Daoy (cell line): ENCODE results near the gene HARS1. TPM values are rescaled to one million over a fixed set of nuclear protein-coding genes. Genes with fewer than 3 reads are reported as not detected.
"Not testable (repeated sequence)": the region's sequence is repeated elsewhere in the genome, so short reads cannot be mapped to it uniquely, and the experiment has no call there.

Experiments
- DNase-seq: peaks from one replicate; pipeline ENCODE4 v3.0.0-alpha.2; 2015; ENCODE audit warnings: low read depth
- total RNA-seq: library from RNA; depleted of rRNA; stranded (reverse); fragments of >200 nt; shearing (Covaris generic); gene quantifications from 2 replicates; pipeline ENCODE4 v1.2.3, GENCODE V29; 2014

HARS1 gene
- total RNA-seq, 1 experiment from 2014 or later: 126 TPM

DNA sequence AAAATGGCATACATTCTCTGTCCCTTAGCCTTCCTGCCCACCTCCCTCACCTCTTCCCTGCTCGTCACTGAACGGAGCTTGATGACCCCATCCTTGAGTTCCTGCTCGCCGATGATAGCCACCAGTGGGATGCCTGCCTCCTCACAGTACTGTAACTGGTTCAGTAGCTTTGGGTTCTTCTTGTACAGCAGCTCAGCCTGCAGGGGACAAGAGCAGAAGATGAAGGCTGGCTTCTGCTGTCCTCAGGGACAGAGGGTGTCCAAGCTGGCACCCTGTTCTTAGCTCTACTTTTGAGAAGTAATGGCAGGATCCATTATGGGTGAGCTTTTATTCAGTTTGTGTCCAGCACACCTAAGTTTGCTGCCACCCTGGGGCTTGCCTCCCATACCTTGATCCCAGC is 16.5 kb downstream of the HARS1 start:
- no peak for DNase-seq

DNA sequence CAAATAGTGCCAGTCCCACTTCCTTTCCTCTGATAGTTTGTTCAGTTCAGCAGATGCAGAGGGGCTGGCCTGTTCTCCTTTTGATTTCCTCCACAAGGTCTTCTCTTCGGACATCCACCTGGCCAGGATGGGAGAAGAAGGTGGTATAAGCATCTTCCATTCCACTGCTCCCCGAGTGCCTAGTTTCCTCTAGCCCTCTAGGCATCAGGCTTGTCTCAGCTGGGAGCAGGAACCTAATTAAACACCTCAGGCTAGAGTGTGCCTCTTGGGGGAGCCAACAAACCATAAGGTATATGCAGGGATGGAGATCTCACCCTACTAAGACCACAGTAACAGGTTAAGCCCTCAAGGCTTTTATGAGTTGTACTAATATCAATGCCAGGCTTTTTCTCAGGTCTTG is 17.0 kb downstream of the HARS1 start:
- DNase-seq: no peak

DNA sequence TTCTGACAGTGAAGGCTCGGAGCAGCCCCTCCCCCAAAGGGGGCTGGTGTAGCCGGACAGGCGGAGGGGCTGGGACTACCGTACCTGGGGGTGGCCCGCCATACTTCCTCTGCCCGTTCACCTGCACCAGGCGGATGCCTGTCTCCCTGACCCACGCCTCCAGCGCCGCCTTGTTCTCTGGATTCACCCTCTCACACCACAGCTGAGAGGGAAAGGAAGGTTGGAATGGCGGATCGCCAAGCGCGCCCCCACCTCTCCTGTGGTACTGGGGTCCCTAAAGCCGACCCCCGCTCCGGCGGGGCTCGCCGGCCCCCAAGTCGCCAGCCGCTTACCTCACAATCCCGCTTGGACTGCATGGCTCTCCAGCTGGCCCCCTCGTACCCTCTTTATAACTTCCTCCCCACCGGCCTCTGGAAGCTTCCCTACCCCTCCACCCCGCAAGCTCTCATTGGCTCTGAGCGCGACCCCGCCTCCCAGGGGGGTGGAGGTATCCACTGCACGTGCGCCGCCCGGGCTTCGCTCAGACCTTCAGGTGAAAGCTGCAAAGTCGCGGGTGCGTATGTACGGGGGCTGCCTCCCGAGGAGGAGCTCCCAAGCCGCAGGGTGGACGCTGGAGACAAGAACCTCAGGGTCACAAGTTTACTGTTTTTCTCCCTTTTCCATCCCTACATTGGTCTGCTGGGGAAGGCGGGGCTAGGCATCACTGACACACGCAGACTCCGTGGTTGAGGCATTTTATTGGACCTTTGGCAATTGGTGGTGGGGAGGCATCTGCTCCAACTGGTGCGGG is 17.8 kb downstream of the HARS1 start, which contains the start of gene DND1:
Gene DND1, minus strand, starts transcription at position 390 of the 790 bp plus-strand sequence. Its CDS starts 34 bp downstream, at position 356.
- DNase-seq: no peak

DNA sequence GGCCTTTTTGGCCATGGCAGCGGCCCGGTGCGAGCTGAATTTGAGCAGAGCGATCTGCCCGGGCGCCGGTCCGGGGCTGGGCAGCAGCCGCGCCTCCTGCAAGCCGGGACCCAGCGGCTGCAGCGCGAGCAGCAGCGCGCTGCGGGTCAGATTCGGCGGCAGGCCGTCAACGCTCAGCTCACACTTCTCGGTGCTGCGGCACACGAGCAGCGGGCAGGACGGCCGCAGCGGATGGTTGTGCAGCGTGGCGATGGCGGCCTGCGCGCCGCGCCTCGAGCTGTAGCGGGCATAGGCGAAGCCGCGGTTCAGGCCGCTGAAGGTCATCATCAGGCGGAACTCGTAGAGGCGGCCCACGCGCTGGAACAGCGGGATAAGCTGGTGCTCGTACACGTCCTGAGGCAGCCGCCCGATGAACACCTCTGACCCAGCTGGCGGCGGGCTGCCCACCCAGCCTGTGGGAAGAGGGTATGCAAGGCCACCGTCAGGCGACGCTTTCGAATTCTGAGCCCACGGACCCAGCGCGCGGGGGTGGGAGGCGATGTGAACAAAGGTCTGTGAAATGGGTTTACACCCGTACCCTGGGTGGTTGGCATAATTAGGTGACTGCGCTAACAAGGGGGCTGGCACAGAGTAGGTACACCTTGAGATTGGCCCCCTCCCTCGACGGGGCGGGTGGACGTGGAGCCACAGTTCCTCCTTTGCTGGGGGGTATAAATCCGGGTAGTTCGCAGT is 18.5 kb downstream of the HARS1 start:
- DNase-seq: peak; percentile 28

DNA sequence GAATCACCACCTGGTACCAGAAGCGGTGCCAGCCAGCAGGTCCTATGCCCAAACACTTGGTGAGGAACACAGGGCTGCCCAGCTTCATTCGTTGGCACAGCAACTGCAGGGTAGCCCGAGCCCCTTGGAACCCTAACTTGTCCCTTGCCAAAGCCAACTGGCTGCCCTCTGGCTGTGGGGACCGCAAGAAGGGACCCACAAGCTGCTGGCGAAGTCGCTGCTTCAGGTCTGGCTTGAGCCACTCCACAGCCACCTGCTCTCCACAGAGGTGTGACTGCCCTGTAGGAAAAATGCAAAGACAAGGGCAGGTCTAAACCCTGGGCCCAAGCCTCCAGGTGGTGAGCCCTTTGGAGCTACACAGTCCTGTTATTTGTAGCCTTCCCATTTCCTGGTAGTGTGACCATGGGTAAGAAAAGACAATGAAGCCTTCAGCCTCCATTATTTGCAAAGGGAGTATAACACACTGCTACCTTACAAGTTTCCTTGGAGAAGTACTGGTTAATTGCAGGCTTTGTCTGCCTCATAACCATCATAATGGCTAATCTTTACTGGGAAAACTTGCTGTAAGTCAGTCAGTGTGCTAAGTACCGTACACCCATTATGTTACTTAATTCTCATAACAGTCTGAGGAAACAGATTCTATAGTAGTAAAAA is 19.6 kb downstream of the HARS1 start:
- no peak for DNase-seq

DNA sequence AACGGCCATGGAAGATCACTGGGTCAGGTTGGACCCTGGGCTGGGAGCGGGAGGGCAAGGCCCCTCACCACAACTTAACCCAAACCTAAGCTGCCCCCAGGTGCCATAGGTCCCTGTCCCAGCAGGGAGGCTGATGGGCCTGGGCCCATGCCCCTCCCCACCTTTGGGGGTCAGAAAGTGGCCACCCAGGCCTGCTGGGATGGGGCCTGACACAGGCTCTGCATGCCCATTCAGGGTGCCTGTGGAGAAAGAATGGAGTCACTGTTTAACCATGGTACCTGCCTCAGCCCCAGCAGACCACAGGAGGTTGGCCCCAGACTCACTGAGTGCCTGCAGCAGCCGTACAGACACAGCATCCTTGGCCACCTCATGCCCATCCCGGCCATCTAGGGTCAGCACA is 20.1 kb downstream of the HARS1 start:
- not testable (repeated sequence) for DNase-seq

DNA sequence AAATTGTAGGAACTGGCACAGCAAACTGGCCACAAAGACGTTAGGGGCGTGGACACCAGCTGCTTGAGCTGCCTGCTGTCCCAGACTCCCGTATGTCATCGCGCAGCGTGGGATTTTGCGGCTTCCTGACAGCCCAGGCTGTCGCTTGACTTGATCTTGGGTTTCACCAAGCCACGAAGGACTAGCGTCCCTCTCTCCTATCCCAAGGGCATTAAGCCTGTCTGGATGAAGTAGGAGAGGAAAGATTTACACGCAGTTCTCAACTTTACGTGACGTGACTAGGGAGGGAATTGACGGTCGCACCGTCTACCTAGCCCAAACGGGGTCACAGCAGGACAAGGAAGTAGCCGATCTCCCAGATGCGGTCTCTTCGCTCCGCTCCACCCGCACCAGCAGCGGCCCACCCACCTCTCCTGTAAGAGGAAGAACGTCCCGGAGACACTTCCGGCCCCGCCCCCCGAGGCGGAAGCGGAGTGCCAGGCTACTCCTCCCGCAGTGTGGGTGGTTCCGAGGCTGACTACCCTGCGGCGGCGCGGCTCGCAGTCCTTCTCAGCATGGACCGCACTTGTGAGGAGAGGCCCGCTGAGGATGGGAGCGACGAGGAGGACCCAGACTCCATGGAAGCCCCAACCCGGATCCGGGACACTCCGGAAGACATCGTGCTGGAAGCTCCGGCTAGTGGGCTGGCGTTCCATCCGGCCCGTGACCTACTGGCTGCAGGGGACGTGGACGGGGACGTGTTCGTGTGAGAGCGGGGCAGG is 26.6 kb downstream of the HARS1 start, which contains the start of gene WDR55:
Gene WDR55, plus strand, starts transcription at position 546 of the 761 bp plus-strand sequence. Its CDS starts 9 bp downstream, at position 555.
- DNase-seq: peak; percentile 97

DNA sequence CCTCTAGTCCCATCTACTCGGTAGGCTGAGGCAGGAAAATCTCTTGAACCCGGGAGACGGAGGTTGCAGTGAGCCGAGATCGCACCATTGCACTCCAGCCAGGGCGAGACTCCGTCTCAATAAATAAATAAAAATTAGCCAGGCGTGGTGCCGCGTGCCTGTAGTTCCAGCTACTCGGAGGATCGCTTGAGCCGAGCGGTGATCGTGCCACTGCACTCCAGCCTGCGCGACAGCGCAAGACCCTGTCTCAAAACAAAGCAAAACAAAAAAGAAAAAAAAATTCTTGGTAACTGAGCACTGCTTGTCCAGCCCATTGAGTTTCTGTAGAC is 27.2 kb downstream of the HARS1 start:
- DNase-seq: no peak

DNA sequence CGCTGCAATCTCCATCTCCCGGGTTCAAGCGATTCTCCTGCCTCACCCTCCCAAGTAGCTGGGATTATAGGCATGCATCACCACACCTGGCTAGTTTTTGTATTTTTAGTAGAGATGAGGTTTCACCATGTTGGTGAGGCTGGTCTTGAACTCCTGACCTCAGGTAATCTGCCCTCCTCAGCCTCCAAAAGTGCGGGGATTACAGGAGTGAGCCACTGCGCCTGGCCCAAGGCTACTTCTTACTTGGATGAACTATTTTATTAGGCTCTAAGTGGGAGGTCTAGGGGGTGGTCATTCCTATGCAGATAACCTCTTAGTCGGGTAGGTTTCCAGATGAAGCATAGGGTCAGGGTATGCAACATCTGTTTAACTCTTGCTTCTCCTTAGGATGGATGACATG is 30.8 kb downstream of the HARS1 start:
- not testable (repeated sequence) for DNase-seq

DNA sequence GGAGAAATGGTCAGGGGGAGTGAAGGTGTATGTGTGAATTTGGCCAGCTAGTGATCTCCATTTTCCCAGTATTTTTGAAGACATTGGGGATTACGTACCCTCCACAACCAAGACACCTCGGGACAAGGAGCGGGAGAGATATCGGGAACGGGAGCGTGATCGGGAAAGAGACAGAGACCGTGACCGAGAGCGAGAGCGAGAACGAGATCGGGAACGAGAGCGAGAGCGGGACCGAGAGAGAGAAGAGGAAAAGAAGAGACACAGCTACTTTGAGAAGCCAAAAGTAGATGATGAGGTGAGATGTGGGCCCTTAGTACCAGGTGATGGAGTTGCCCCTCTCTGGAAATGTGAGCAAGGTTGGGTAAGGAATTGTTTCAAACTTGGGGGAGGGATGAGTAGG is 32.3 kb downstream of the HARS1 start:
- no peak for DNase-seq

DNA sequence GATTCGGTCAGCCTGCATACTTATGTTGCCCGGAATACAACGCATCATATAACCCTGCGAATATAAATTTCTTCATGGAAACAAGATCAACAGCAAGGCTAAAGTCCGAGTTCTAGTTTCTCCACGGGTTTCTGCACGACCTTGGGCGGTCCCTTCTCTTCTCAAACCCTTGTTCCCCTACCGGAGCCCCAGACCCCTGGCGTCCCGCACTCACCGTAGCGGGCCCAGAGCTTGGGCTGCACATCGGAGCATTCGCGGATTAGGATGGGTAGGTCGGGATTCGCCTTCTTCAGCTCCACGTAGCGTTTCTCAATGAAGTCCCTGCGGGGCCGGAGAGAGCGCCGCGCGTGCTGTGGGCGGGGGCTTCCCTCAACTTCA is 44.1 kb downstream of the HARS1 start:
- no peak for DNase-seq

DNA sequence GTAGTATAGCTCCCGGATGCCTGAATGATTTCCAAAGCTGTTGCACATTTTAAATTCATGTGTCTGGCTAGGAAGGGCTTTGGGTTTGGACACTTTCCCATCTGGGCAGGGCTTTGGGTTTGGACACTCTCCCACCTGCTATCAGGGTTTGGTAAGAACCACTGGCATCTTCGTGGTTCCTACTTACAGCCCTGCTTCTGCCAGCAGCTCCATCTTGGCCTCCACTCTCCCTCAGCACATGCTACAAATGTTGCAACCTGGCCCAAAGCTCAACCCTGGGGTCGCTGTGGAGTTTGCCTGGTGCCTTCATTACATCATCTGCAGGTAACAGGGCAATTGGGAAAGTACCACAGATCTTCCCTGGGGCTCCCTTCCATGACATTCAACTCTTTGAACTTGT is 48.5 kb downstream of the HARS1 start:
- no peak for DNase-seq

DNA sequence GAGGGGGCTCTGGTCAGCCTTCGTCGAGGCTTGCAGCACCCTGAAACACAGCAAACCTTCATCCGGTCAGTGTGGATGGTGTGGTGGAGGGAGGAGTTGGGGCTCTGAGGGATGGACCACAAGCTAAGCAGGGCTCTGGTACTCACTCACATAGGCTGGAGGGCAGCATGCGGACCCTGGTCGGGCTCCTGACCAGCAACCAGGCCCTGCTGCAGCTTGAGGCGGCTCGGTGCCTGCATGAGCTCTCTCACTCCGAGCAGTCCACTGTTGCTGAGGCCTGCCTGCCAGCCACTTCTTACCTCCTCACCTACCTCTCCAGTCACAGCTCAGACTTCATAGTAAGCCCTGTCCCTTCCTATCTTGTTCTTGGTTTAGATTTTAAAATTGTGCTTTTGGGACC is 49.5 kb downstream of the HARS1 start:
- no peak for DNase-seq

DNA sequence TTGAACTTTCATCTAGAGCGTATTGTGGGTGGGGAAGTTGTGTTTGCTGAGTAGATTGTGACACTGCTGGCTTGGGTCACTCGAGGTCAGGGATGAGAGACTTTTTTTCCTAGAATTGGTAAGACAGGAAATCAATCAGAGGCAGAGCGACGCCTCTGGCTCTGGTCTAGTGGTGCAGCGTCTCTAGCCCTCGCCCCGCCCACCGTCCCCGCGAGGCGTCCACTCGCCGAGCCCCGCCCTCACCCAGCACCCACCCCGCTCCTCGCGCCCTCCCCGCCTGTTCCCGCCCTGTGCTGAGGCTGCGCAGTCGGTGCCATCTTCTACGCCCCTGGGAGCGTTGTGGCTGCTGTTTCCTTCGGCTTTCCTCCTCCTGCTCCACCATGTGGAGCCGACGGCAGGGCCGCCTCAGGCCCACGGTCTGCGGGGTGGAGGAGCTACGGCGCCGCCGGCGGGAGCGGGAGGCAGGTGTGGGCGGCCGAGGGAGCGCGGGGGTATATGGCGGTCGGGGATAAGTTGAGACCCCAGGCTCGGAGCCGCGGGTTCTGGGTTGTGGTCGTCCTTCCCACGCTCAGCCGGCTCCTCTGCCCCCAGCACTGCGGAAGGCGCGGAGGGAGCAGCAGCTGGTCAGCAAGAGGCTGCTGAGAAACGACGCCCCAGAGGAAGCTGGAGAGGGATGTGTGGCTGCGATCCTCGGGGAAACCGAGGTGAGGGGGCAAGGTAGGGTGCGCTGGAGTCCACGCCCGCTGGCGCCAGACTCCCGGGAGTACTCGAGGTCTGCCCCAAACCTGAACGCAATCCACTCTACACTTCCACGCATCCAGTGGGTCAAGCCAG is 51.8 kb downstream of the HARS1 start, which contains the start of gene TMCO6:
Gene TMCO6, plus strand, starts transcription at position 304 of the 834 bp plus-strand sequence. Its CDS starts 77 bp downstream, at position 381.
- peak; percentile 99 for DNase-seq

DNA sequence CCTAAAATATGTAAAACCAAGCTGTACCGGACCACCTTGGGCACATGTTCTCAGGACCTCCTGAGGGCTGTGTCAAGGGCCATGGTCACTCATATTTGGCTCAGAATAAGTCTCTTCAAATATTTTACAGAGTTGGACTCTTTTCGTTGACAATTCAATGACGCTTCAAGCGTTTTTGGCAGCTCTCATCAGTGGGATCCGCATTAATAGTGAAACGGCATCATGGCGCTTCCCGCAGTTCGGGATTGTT is 52.3 kb downstream of the HARS1 start:
- not testable (repeated sequence) for DNase-seq

DNA sequence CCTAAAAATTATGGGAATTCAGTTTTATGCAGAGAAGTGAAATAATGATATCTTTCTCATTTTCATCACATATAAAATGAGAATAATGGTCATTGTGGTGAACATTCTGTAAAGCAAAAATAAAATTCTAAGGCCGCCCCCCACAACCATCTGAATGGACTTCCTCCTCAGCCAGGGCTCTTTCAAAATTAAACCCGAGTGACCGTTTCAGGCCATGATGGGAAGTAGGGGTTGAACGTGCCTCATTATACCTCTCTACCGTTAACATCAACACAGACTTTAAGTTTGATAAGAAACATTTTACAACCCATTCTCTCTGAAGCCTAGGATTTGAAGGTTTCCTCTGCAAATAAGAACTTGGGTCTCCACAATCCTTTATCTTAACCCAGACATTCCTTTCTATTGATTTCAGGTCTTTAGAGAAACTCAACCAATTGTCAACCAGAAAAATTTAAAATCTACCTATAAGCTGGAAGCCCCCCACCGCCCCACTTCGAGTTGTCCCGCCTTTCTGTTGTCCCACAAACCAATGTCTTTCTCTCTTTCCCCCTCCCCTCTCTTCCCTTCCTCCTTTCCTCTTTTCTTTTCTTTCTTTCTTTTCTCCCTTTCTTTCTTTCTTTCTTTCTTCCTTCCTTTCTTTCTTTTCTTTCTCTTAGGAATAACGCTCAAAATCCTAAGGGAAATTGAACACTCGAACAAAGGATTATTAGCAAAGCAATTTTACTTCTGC is 53.6 kb downstream of the HARS1 start:
- DNase-seq: no peak

DNA sequence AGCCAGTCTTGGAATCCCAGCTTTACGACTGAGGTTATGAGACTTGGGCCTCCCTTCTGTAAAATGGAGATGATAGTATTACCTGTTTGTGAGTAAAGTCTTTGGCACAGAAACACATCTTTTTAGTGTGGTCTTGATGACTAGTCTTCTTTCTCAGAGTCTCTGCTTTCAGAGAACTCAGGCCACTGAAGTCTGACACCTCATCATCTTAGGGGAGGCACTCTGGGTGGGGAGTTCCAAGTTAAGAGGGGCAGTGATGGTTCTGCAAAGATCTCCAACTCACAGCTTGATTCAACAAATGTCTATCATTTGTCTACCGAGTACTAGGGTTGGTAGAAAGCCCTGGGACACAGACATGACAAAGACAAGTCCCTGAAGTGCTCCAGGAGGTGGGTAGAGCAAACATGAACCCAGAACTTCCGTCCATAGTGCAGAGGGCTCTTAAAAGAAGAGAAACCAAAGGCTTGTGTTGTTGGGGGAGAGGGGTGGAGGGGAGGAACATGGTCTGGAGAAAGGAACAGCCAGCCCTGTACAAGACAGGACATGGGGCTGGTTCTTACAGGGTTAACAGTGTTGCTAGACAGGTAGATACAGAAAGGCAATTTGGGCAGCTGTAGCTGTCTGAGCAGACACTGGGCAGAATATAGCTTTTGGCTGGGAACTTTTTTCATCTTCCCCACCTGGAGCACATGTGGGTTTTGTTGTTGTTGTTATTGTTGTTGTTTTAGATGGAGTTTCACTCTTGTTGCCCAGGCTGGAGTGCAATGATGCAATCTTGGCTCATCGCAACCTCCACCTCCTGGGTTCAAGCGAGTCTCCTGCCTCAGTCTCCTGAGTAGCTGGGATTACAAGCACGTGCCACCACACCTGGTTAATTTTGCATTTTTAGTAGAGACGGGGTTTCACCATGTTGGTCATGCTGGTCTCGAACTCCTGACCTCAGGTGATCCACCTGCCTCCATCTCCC is 55.6 kb downstream of the HARS1 start:
- DNase-seq: no peak

DNA sequence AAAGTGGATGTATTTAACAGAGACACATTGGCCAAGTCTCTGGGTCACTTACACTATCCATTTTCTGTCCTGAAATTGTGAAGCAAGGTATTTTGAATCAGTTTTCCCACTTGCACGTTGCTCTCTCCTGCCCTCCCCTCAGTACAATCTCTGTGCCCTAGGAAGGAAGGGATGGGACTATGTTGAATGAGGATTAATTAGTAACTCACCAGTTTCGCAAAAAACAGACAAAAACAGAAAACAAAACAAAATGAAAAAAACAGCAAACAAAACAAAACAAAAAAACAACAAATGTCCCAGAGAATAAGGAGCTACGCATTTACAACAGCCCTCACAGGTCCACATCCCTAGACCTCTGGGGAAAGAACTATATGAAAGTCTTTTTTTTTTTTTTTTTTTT is 57.1 kb downstream of the HARS1 start:
- DNase-seq: no peak

DNA sequence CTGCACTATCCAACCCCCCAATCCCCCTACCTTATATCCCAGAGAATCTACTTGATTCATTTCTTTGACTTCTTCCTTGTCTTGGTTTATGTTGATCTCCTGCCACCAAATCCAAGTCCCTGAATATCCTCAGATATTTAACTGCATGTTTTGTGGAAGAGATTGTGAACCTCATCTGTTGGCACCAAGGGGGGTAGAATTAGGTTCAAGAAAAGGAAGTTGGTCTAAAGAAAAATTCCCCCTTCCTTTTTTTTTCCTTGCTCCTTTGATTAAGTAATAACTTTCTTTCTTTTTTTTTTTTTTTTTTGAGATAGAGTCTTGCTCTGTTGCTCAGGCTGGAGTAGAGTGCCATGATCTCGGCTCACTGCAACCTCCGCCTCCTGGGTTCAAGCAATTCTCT is 57.7 kb downstream of the HARS1 start:
- DNase-seq: no peak
